ENCODE results near the gene KLK5.

KLK5 gene

GRCh38 chr19:50952910-50953309 is at the start of gene KLK5:
Gene KLK5 (minus strand): TSS chr19:50953038. CDS start chr19:50952657, 381 bp downstream.
- TF ChIP-seq CTCF (IDR thresholded peaks at IDR 0.05; ENCODE audit: insufficient read depth, low read depth, low read length, missing control alignments) = no peak
- DNase-seq (ENCODE audit: low read depth) = no peak
- H3K4me3 ChIP-seq (ENCODE audit: low read depth, low read length) = no peak within 1 kb of the TSS

- no peak for TF ChIP-seq CTCF (IDR thresholded peaks at IDR 0.05; ENCODE audit: insufficient read depth, low read depth, low read length, missing control alignments)
- H3K4me3 ChIP-seq (ENCODE audit: low read depth, low read length) = no peak overlapping the region
- DNase-seq (ENCODE audit: low read depth) = no peak
These were observed 49.3 kb upstream of the KLK5 start for GRCh38 chr19:51002089-51002532.

- no peak for TF ChIP-seq CTCF (IDR thresholded peaks at IDR 0.05; ENCODE audit: insufficient read depth, low read depth, low read length, missing control alignments)
- no peak within 1 kb of the TSS for H3K4me3 ChIP-seq (ENCODE audit: low read depth, low read length)
- DNase-seq (ENCODE audit: low read depth) = no peak
These were observed 48.7 kb upstream of the KLK5 start, which contains the start of gene KLK8 for GRCh38 chr19:51001515-51001914. Gene KLK8 (minus strand): TSS chr19:51001604. CDS start chr19:51001167, 437 bp downstream.

GRCh38 chr19:51000981-51001380 is 48.1 kb upstream of the KLK5 start:
- no peak for TF ChIP-seq CTCF (IDR thresholded peaks at IDR 0.05; ENCODE audit: insufficient read depth, low read depth, low read length, missing control alignments)
- no peak overlapping the region for H3K4me3 ChIP-seq (ENCODE audit: low read depth, low read length)
- DNase-seq (ENCODE audit: low read depth) = no peak

- TF ChIP-seq CTCF (IDR thresholded peaks at IDR 0.05; ENCODE audit: insufficient read depth, low read depth, low read length, missing control alignments) = no peak
- DNase-seq (ENCODE audit: low read depth) = no peak
- no peak overlapping the region for H3K4me3 ChIP-seq (ENCODE audit: low read depth, low read length)
These were observed 47.6 kb upstream of the KLK5 start for GRCh38 chr19:51000426-51000825.

GRCh38 chr19:50998686-50999085 is 45.8 kb upstream of the KLK5 start:
- no peak overlapping the region for H3K4me3 ChIP-seq (ENCODE audit: low read depth, low read length)
- no peak for TF ChIP-seq CTCF (IDR thresholded peaks at IDR 0.05; ENCODE audit: insufficient read depth, low read depth, low read length, missing control alignments)
- no peak for DNase-seq (ENCODE audit: low read depth)

- DNase-seq (ENCODE audit: low read depth) = no peak
- no peak for TF ChIP-seq CTCF (IDR thresholded peaks at IDR 0.05; ENCODE audit: insufficient read depth, low read depth, low read length, missing control alignments)
- no peak overlapping the region for H3K4me3 ChIP-seq (ENCODE audit: low read depth, low read length)
These were observed 45.2 kb upstream of the KLK5 start for GRCh38 chr19:50998061-50998460.
